GM21737 (cell line): ENCODE data around the gene FRRS1.

Experiments used
- ATAC-seq: cut with Tn5 transposase; IDR thresholded peaks from one replicate; pipeline ENCODE4 v1.9.1; 2021; ENCODE audit warnings: mild to moderate bottlenecking, moderate library complexity; ENCODE audit not compliant: unreplicated experiment

Gene FRRS1

GRCh38 chr1:99735852-99736251 is 30.6 kb downstream of the FRRS1 start:
- ATAC-seq, result no peak

- no peak for ATAC-seq
These were observed 35.1 kb downstream of the FRRS1 start for GRCh38 chr1:99731384-99731783.

GRCh38 chr1:99728494-99729235 is 37.8 kb downstream of the FRRS1 start:
- no peak for ATAC-seq

- no peak for ATAC-seq
These were observed 38.8 kb downstream of the FRRS1 start for GRCh38 chr1:99727575-99728185.

GRCh38 chr1:99726818-99727217 is 39.6 kb downstream of the FRRS1 start:
- no peak for ATAC-seq

GRCh38 chr1:99726407-99726806 is 40.0 kb downstream of the FRRS1 start:
- no peak for ATAC-seq

GRCh38 chr1:99725996-99726395 is 40.4 kb downstream of the FRRS1 start:
- ATAC-seq, result no peak

- no peak for ATAC-seq
These were observed 43.2 kb downstream of the FRRS1 start for GRCh38 chr1:99723251-99723650.

GRCh38 chr1:99717005-99717404 is 49.4 kb downstream of the FRRS1 start:
- ATAC-seq, result no peak

GRCh38 chr1:99713006-99713405 is 53.4 kb downstream of the FRRS1 start:
- ATAC-seq, result no peak

- no peak for ATAC-seq
These were observed 55.4 kb downstream of the FRRS1 start for GRCh38 chr1:99710994-99711393.

GRCh38 chr1:99707535-99708142 is 58.8 kb downstream of the FRRS1 start:
- peak; percentile 74 for ATAC-seq

GRCh38 chr1:99705385-99705784 is 61.0 kb downstream of the FRRS1 start:
- ATAC-seq, result no peak

- no peak for ATAC-seq
These were observed 62.0 kb downstream of the FRRS1 start for GRCh38 chr1:99704356-99704816.

GRCh38 chr1:99702221-99702620 is 64.2 kb downstream of the FRRS1 start:
- no peak for ATAC-seq

- no peak for ATAC-seq
These were observed 66.4 kb downstream of the FRRS1 start for GRCh38 chr1:99700020-99700419.

- ATAC-seq, result no peak
These were observed 68.9 kb downstream of the FRRS1 start for GRCh38 chr1:99697580-99697979.

- ATAC-seq, result no peak
These were observed 69.8 kb downstream of the FRRS1 start for GRCh38 chr1:99696616-99697015.

- no peak for ATAC-seq
These were observed 75.3 kb downstream of the FRRS1 start for GRCh38 chr1:99691175-99691574.

- ATAC-seq, result peak; percentile 82
These were observed 80.8 kb downstream of the FRRS1 start for GRCh38 chr1:99685516-99686180.

- ATAC-seq, result no peak
These were observed 84.1 kb downstream of the FRRS1 start for GRCh38 chr1:99682291-99682751.
